Measurements from ENCODE around the gene U2AF2. TPM values are rescaled to one million over a fixed set of nuclear protein-coding genes. Genes with fewer than 3 reads are reported as not detected.

Gene U2AF2
- total and polyA plus RNA-seq, 2 of the 8 experiments (the other 6 are each of a cell fraction or from before 2014, with no cell fraction given) = 162 to 252 TPM

DNA sequence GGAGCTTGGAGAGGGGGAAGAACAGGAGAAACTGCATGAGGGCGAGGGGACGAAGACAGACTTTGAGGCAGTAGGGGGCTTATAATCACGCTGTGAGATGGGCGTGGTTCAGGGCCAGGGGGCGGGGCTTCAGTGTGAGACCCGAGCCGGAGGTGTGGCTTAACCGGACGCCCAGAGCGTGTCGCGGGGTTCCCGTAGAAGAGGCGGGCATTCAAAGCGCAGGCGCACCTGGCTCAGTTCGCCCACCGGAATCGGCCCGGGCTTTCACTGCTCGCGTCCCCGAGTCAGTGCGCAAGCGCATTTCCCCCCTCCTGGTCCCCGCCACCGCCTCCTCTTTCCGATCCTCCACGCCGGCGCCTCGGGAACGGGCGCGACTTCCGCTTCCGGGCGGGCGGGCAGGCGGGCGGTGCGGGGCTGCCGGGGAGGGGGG, 49.6 kb upstream of the U2AF2 start (continued):
- TF ChIP-seq SAP30 (IDR thresholded peaks at IDR 0.05; ENCODE audit: insufficient read depth, insufficient replicate concordance, low read length) (no peak), SIRT6 (IDR thresholded peaks at IDR 0.05; ENCODE audit: low read length) (no peak), JUND (IDR thresholded peaks at IDR 0.05; ENCODE audit: low read length) (no peak), FOSL1 (IDR thresholded peaks at IDR 0.05; ENCODE audit: insufficient read depth, low read depth, low read length) (no peak), CTCF (IDR thresholded peaks at IDR 0.05; ENCODE audit: control extremely low read depth in 1 of 3, insufficient read depth in 1 of 3, low read depth in 1 of 3, low read length in 3 of 3) (no peak), KDM1A (IDR thresholded peaks at IDR 0.05; ENCODE audit: borderline replicate concordance, low read length) (no peak), JUN (IDR thresholded peaks at IDR 0.05; ENCODE audit: low read depth, low read length) (no peak), SP1 (IDR thresholded peaks at IDR 0.05; ENCODE audit: low read depth, low read length) (peak; percentile 70), SUZ12 (IDR thresholded peaks at IDR 0.05; ENCODE audit: low read length) (no peak), GTF2F1 (IDR thresholded peaks at IDR 0.05; ENCODE audit: borderline replicate concordance, low read depth, low read length) (no peak), E2F6 (IDR thresholded peaks at IDR 0.05) (peak; percentile 86), RXRA (IDR thresholded peaks at IDR 0.05; ENCODE audit: insufficient read depth, low read depth, low read length) (no peak)

Data from H1 (cell line).